AG10803 (cell line): ENCODE measurements around the gene SAT1.

Experiments
- DNase-seq: peaks from one replicate; pipeline ENCODE4 v3.0.0; 2010; ENCODE audit warnings: low read depth
- H3K4me3 ChIP-seq: 2 replicates; pipeline ENCODE4 v1.5.1; 2011; ENCODE audit warnings: mild to moderate bottlenecking, low read length, control low read depth
- TF ChIP-seq, protein P1 (sequence below): conservative IDR thresholded peaks from 2 replicates; pipeline ENCODE4 v1.5.1; 2011; ENCODE audit warnings: mild to moderate bottlenecking, low read length, control low read depth, inconsistent platforms

The SAT1 gene

GRCh38 chrX:23828881-23829280 is 45.9 kb downstream of the SAT1 start:
- TF ChIP-seq, protein P1, sequence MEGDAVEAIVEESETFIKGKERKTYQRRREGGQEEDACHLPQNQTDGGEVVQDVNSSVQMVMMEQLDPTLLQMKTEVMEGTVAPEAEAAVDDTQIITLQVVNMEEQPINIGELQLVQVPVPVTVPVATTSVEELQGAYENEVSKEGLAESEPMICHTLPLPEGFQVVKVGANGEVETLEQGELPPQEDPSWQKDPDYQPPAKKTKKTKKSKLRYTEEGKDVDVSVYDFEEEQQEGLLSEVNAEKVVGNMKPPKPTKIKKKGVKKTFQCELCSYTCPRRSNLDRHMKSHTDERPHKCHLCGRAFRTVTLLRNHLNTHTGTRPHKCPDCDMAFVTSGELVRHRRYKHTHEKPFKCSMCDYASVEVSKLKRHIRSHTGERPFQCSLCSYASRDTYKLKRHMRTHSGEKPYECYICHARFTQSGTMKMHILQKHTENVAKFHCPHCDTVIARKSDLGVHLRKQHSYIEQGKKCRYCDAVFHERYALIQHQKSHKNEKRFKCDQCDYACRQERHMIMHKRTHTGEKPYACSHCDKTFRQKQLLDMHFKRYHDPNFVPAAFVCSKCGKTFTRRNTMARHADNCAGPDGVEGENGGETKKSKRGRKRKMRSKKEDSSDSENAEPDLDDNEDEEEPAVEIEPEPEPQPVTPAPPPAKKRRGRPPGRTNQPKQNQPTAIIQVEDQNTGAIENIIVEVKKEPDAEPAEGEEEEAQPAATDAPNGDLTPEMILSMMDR = no peak
- no peak overlapping the region for H3K4me3 ChIP-seq
- no peak for DNase-seq

DNA sequence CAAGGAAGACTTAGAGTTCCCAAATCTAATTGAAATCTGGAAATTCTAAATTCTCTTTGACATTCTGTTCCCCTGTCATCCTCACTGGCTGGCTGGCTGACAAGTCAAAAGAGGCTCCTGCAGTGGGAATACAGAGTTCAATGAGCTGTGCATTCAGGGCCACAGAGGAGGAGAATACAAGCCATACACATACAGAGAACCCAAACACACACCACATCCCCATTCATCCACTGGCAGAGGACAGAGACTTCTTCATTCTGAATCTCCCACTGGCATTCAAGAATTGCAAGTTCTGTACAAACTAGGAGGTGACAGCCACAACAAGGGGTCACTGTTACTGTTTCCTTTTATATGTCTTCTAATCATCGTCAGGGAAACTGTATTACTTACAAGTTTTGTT is 49.7 kb downstream of the SAT1 start:
- TF ChIP-seq, protein P1 = no peak
- no peak for DNase-seq
- H3K4me3 ChIP-seq = no peak overlapping the region
